H1 (cell line): ENCODE results near the gene COG4. TPM values are rescaled to one million over a fixed set of nuclear protein-coding genes. Genes with fewer than 3 reads are reported as not detected.

Experiments
- CTCF ChIA-PET: fragments of 300-600 bp; sonication (Branson Sonifier 250); formaldehyde crosslinking; loops from one replicate; lab custom pipeline; 2021; ENCODE audit not compliant: partially characterized antibody; lab: Charles Lee
- POLR2A ChIA-PET: fragments of 300-600 bp; sonication (Branson Sonifier 250); formaldehyde crosslinking; loops from one replicate; lab custom pipeline; 2021; ENCODE audit warnings: inconsistent platforms; ENCODE audit not compliant: partially characterized antibody; lab: Charles Lee
- DNase-seq, 2 experiments: peaks; one replicate each; pipeline versions ENCODE4 v3.0.0 to v3.0.0-alpha.2; 2010 to 2022; ENCODE audit warnings: low spot score in 2 of 2, low read depth in 1 of 2, mixed read lengths in 1 of 2
- FAIRE-seq: peaks from 2 replicates; lab custom pipeline; 2011; peaks lifted over from hg19 to GRCh38; lab: Jason Lieb, UNC
- H2AFZ ChIP-seq: 2 replicates; pipeline ENCODE4 v1.8.1; 2012; ENCODE audit warnings: low read length, inconsistent platforms
- H2AK5ac ChIP-seq: 2 replicates; pipeline ENCODE4 v1.6.1; 2013; ENCODE audit warnings: low read depth, low read length
- H2BK120ac ChIP-seq: replicated peaks from 2 replicates; pipeline ENCODE3; 2013; ENCODE audit warnings: low read depth, low read length, inconsistent platforms
- H2BK12ac ChIP-seq: 2 replicates; pipeline ENCODE4 v1.6.1; 2013; ENCODE audit warnings: low read depth, low read length
- H2BK15ac ChIP-seq: 2 replicates; pipeline ENCODE4 v1.6.1; 2013; ENCODE audit warnings: low read length
- H2BK20ac ChIP-seq: 2 replicates; pipeline ENCODE4 v1.6.1; 2013; ENCODE audit warnings: low read length
- H2BK5ac ChIP-seq: 2 replicates; pipeline ENCODE4 v1.6.1; 2013; ENCODE audit warnings: low read depth, low read length
- H3K14ac ChIP-seq: 2 replicates; pipeline ENCODE4 v1.6.1; 2013; ENCODE audit warnings: inconsistent platforms; ENCODE audit not compliant: insufficient read length
- H3K18ac ChIP-seq: 2 replicates; pipeline ENCODE4 v1.6.1; 2013; ENCODE audit warnings: low read length; ENCODE audit errors: extremely low read depth
- H3K23ac ChIP-seq: 2 replicates; pipeline ENCODE4 v1.6.1; 2013; ENCODE audit warnings: inconsistent platforms; ENCODE audit not compliant: insufficient read length
- H3K23me2 ChIP-seq: 2 replicates; pipeline ENCODE4 v1.6.1; 2013; ENCODE audit warnings: low read depth, low read length
- H3K27ac ChIP-seq: 2 replicates; pipeline ENCODE4 v1.6.1; 2011; ENCODE audit warnings: low read depth, low read length, inconsistent platforms
- H3K27me3 ChIP-seq, 4 experiments: replicated peaks in 1 of 4; 1 replicate in 1 of 4; 2 replicates in 3 of 4; pipeline versions ENCODE4 v1.6.1 to v1.8.1; 2011 to 2013; ENCODE audit warnings: low read length in 3 of 4, mild to moderate bottlenecking in 3 of 4, inconsistent platforms in 2 of 4, mixed read lengths in 2 of 4, moderate library complexity in 1 of 4; ENCODE audit not compliant: control insufficient read depth in 3 of 4, insufficient read depth in 3 of 4; ENCODE audit errors: extremely low read depth in 1 of 4
- H3K36me3 ChIP-seq, 4 experiments: 2 replicates each; pipeline versions ENCODE4 v1.6.1 to v1.8.1; 2011 to 2013; ENCODE audit warnings: mild to moderate bottlenecking in 4 of 4, low read length in 3 of 4, moderate library complexity in 2 of 4, control low read depth in 1 of 4, inconsistent platforms in 1 of 4; ENCODE audit not compliant: insufficient read depth in 4 of 4, control insufficient read depth in 2 of 4
- H3K4ac ChIP-seq: replicated peaks from 2 replicates; pipeline ENCODE3; 2013; ENCODE audit warnings: low read length, low read depth, mixed read lengths, inconsistent platforms; ENCODE audit not compliant: insufficient read length
- H3K4me1 ChIP-seq, 4 experiments: replicated peaks in 1 of 4; 1 replicate in 1 of 4; 2 replicates in 3 of 4; pipeline versions ENCODE4 v1.6.1 to v1.8.1; 2011 to 2013; ENCODE audit warnings: low read length in 3 of 4, inconsistent platforms in 2 of 4, mixed read lengths in 1 of 4; ENCODE audit not compliant: insufficient read depth in 4 of 4, control insufficient read depth in 3 of 4
- H3K4me2 ChIP-seq, 2 experiments: 2 replicates each; pipeline versions ENCODE4 v1.6.1 to v1.8.1; 2011 to 2013; ENCODE audit warnings: low read depth in 2 of 2, low read length in 2 of 2, control low read depth in 1 of 2, inconsistent platforms in 1 of 2, mild to moderate bottlenecking in 1 of 2; ENCODE audit not compliant: insufficient read depth in 1 of 2
- H3K4me3 ChIP-seq, 4 experiments: fragments of 200-600, 300-600 bp in 1 of 4; sonication (generic), shearing (Covaris generic), sonication (Bioruptor Twin) in 1 of 4; 2 replicates each; pipeline versions ENCODE4 v1.5.1 to v1.8.1; 2011 to 2016; ENCODE audit warnings: low read length in 4 of 4, low read depth in 3 of 4, control low read depth in 2 of 4, inconsistent platforms in 2 of 4, mild to moderate bottlenecking in 2 of 4, mixed read lengths in 1 of 4, moderate library complexity in 1 of 4; ENCODE audit not compliant: insufficient read depth in 2 of 4; ENCODE audit errors: extremely low read depth in 1 of 4
- H3K56ac ChIP-seq: replicated peaks from 2 replicates; pipeline ENCODE3; 2013; ENCODE audit warnings: low read depth, mild to moderate bottlenecking, mixed read lengths, low read length, inconsistent platforms; ENCODE audit not compliant: insufficient read length
- H3K79me1 ChIP-seq: 2 replicates; pipeline ENCODE4 v1.6.1; 2013; ENCODE audit warnings: low read depth, low read length, control low read depth
- H3K79me2 ChIP-seq, 2 experiments: 2 replicates each; pipeline versions ENCODE4 v1.6.1 to v1.8.1; 2012 to 2013; ENCODE audit warnings: low read length in 2 of 2, mild to moderate bottlenecking in 2 of 2, inconsistent platforms in 1 of 2; ENCODE audit not compliant: insufficient read depth in 2 of 2, control insufficient read depth in 1 of 2
- H3K9ac ChIP-seq, 4 experiments: replicated peaks in 1 of 4; 1 replicate in 1 of 4; 2 replicates in 3 of 4; pipeline versions ENCODE4 v1.6.1 to v1.8.1; 2011 to 2013; ENCODE audit warnings: low read depth in 3 of 4, low read length in 3 of 4, control low read depth in 2 of 4, mild to moderate bottlenecking in 2 of 4, moderate library complexity in 2 of 4, inconsistent platforms in 1 of 4; ENCODE audit errors: extremely low read depth in 1 of 4
- H3K9me3 ChIP-seq, 2 experiments: 2 replicates each; pipeline versions ENCODE4 v1.6.1 to v1.8.1; 2012 to 2013; ENCODE audit warnings: mild to moderate bottlenecking in 2 of 2, moderate library complexity in 2 of 2, control low read depth in 1 of 2, inconsistent platforms in 1 of 2, low read depth in 1 of 2, low read length in 1 of 2, mixed read lengths in 1 of 2; ENCODE audit not compliant: insufficient read depth in 2 of 2
- H4K20me1 ChIP-seq, 2 experiments: replicated peaks in 1 of 2; 2 replicates each; pipeline versions ENCODE3 to v1.8.1; 2011 to 2013; ENCODE audit warnings: inconsistent platforms in 2 of 2, low read length in 2 of 2, mild to moderate bottlenecking in 1 of 2; ENCODE audit not compliant: insufficient read depth in 2 of 2, control insufficient read depth in 1 of 2
- H4K5ac ChIP-seq: 2 replicates; pipeline ENCODE4 v1.6.1; 2013; ENCODE audit warnings: low read length, low read depth, mixed read lengths, inconsistent platforms; ENCODE audit not compliant: insufficient read length
- H4K8ac ChIP-seq: 2 replicates; pipeline ENCODE4 v1.8.0; 2013; ENCODE audit warnings: mild to moderate bottlenecking, moderate library complexity, low read length, inconsistent platforms; ENCODE audit not compliant: insufficient read depth; ENCODE audit errors: extremely low read depth
- H4K91ac ChIP-seq: replicated peaks from 2 replicates; pipeline ENCODE3; 2013; ENCODE audit warnings: low read length, mixed read lengths, inconsistent platforms; ENCODE audit not compliant: insufficient read length
- EGR1 ChIP-seq: IDR thresholded peaks from 2 replicates; pipeline ENCODE4 v1.6.1; 2011; ENCODE audit warnings: low read depth, low read length, borderline replicate concordance
- HDAC6 ChIP-seq: IDR thresholded peaks from one replicate; pipeline ENCODE4 v1.7.1; 2012; ENCODE audit warnings: low read depth, mild to moderate bottlenecking, inconsistent platforms, low read length, moderate library complexity
- JUND ChIP-seq: IDR thresholded peaks from 2 replicates; pipeline ENCODE4 v1.6.1; 2011; ENCODE audit warnings: mild to moderate bottlenecking, improper control_type of control experiment, low read length
- KDM5A ChIP-seq: fragments of 200-600 bp; IDR thresholded peaks from 2 replicates; pipeline ENCODE4 v1.7.1; 2012; ENCODE audit warnings: mild to moderate bottlenecking, low read length, inconsistent platforms, mixed read lengths
- POLR2A ChIP-seq, 2 experiments: IDR thresholded peaks; 1 replicate in 1 of 2; 2 replicates in 1 of 2; pipeline ENCODE4 v1.6.1; 2011; ENCODE audit warnings: low read depth in 2 of 2, low read length in 2 of 2, mild to moderate bottlenecking in 2 of 2; ENCODE audit errors: control extremely low read depth in 1 of 2
- SIN3A ChIP-seq, 2 experiments: IDR thresholded peaks in 1 of 2; conservative IDR thresholded peaks in 1 of 2; 2 replicates each; pipeline ENCODE4 v1.6.1; 2011 to 2012; ENCODE audit warnings: low read length in 2 of 2, improper control_type of control experiment in 1 of 2, low read depth in 1 of 2, mild to moderate bottlenecking in 1 of 2
- SP4 ChIP-seq: IDR thresholded peaks from 2 replicates; pipeline ENCODE4 v1.6.1; 2012; ENCODE audit warnings: low read length, inconsistent platforms
- SRF ChIP-seq: IDR thresholded peaks from 2 replicates; pipeline ENCODE4 v1.6.1; 2011; ENCODE audit warnings: mild to moderate bottlenecking, low read depth, low read length, moderate library complexity
- TEAD4 ChIP-seq: IDR thresholded peaks from 2 replicates; pipeline ENCODE4 v1.6.1; 2012; ENCODE audit warnings: low read depth, low read length, inconsistent platforms, mixed read lengths
- WGBS, 2 experiments: shearing (Covaris generic) in 1 of 2; methylation state at CpG; one replicate each; pipeline versions ENCODE4 v1.1.6 to v1.1.7; 2013 to 2015; ENCODE audit warnings: low lambda C conversion rate in 2 of 2, mixed read lengths in 2 of 2, inconsistent platforms in 1 of 2, low coverage in 1 of 2, missing lambda C conversion rate in 1 of 2; ENCODE audit not compliant: insufficient replicate concordance in 2 of 2, insufficient coverage in 1 of 2, insufficient read length in 1 of 2; ENCODE audit errors: extremely low coverage in 1 of 2, missing lambda C conversion rate in 1 of 2; 5-methylcytosine and 5-hydroxymethylcytosine counted together
- polyA plus RNA-seq, 7 experiments: library from polyadenylated mRNA; depleted of rRNA in 3 of 7; stranded (reverse) in 5 of 7; unstranded in 2 of 7; fragments of >200 nt in 5 of 7; fragments of 200-250 nt in 2 of 7; gene quantifications; 1 replicate in 5 of 7; 2 replicates in 1 of 7; 4 replicates in 1 of 7; pipeline versions ENCODE4 v1.2.1 to v1.2.3, GENCODE V29; 2011 to 2013; ENCODE audit warnings: missing spikeins in 2 of 7, mixed read lengths in 2 of 7
- total RNA-seq: library from RNA; stranded (reverse); fragmentation: NEBNext Ultra II Directional; extraction: Animal tissue kit (Norgen Biotek cat#: 25700); gene quantifications from 2 replicates; pipeline ENCODE4 v1.2.1, GENCODE V29; 2021
- TF ChIP-seq, protein P1 (sequence below): IDR thresholded peaks from 2 replicates; pipeline ENCODE4 v1.6.1; 2012; ENCODE audit warnings: low read length, inconsistent platforms

COG4 gene
- total and polyA plus RNA-seq, 2 of the 8 experiments (the other 6 are each of a cell fraction or from before 2014, with no cell fraction given): 46.1 to 50.2 TPM

DNA sequence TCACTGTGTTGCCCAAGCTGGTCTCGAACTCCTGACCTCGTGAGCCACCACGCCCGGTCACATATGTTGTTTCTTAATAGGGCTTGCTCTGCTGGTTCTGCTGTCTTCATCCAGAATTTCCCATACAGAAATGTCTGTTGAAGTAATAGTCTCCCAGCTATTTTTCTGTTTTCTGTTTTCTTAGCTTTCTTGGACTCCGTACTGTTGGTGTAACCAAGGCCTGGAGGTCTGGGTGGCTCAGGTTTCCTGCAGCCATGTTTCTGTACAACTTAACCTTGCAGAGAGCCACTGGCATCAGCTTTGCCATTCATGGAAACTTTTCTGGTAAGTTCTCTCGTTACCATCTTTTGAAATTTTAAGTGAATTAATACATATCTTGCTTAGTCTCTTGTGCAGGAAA lies 3.0 kb upstream of the COG4 start:
- no peak for DNase-seq
- Histone ChIP-seq H3K14ac (no peak overlapping the region), H4K8ac (no peak overlapping the region), H2BK15ac (no peak overlapping the region), H3K9me3 (no peaks in the 10 kb centered on the region), H3K4me3 (peak overlapping the region in 3 of 4 experiments; percentile 4 to 32 (median 9); a peak in 3 of 8 replicates), H3K23ac (no peak overlapping the region), H3K56ac (no peak overlapping the region), H2BK5ac (no peak overlapping the region), H3K9ac (no peak overlapping the region; a peak in 1 of 7 replicates), H3K23me2 (peaks cover 6% of the 10 kb centered on the region; the same call in 1 of the 2 replicates), H4K20me1 (peaks cover 12% of the 10 kb centered on the region in 2 experiments), H3K36me3 (peaks cover 23 to 59% (median 39%) of the 10 kb centered on the region in 4 experiments), H3K27ac (no peak overlapping the region), H2BK120ac (no peak overlapping the region), H3K18ac (no peak overlapping the region), H3K4me1 (peaks cover 0 to 4% (median 3%) of the 10 kb centered on the region in 4 experiments; a peak in 5 of 7 replicates), H3K79me1 (no peaks in the 10 kb centered on the region; the same call in 1 of the 2 replicates), H2AFZ (no peak overlapping the region), H3K4ac (no peak overlapping the region), H2BK20ac (no peak overlapping the region), H2AK5ac (no peak overlapping the region), H4K91ac (no peak overlapping the region), H3K4me2 (peak overlapping the region; percentile 48 to 93), H4K5ac (no peak overlapping the region), H3K79me2 (peaks cover 42 to 81% of the 10 kb centered on the region in 2 experiments), H3K27me3 (no peaks in the 10 kb centered on the region), H2BK12ac (no peak overlapping the region)
- no peak for TF ChIP-seq SP4
- no peak for TF ChIP-seq HDAC6
- TF ChIP-seq JUND: no peak
- TF ChIP-seq EGR1: no peak
- no peak for TF ChIP-seq SRF
- no peak for TF ChIP-seq KDM5A
- TF ChIP-seq POLR2A (IDR thresholded peaks at IDR 0.05; ENCODE audit: control extremely low read depth in 1 of 2, low read depth in 2 of 2, low read length in 2 of 2): no peak
- TF ChIP-seq, protein P1, sequence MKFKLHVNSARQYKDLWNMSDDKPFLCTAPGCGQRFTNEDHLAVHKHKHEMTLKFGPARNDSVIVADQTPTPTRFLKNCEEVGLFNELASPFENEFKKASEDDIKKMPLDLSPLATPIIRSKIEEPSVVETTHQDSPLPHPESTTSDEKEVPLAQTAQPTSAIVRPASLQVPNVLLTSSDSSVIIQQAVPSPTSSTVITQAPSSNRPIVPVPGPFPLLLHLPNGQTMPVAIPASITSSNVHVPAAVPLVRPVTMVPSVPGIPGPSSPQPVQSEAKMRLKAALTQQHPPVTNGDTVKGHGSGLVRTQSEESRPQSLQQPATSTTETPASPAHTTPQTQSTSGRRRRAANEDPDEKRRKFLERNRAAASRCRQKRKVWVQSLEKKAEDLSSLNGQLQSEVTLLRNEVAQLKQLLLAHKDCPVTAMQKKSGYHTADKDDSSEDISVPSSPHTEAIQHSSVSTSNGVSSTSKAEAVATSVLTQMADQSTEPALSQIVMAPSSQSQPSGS: no peak
- TF ChIP-seq TEAD4: no peak
- TF ChIP-seq SIN3A (conservative IDR thresholded peaks at IDR 0.05 in 1 of 2, IDR thresholded peaks at IDR 0.05 in 1 of 2; ENCODE audit: low read depth in 1 of 2, low read length in 2 of 2): no peak
- no peak for FAIRE-seq
- ChIA-PET CTCF (interaction anchor here (0.5 to 2.5 kb wide), 2 partner anchors 21 to 131 kb away, joined by 4 to 6 read pairs; no protein-coding TSS in a partner anchor), POLR2A (interaction anchor here (0.6 to 3.0 kb wide), 10 partner anchors 8 to 180 kb away, joined by 3 to 35 read pairs (median 4); partner anchors contain the start of genes DDX19A and ST3GAL2)
- 86% methylated on average over 6 of the region's 6 CpGs; no CpG with 5 or more reads in 1 of the 2 experiments for WGBS, 2 experiments
